Mucosa of stomach (tissue), 1 donor: ENCODE measurements around the gene IL1B.

Source experiments
- H3K27me3 ChIP-seq: one replicate; pipeline ENCODE4 v1.7.0; 2013; ENCODE audit warnings: mild to moderate bottlenecking, low read length; ENCODE audit not compliant: control insufficient read depth, insufficient read depth
- H3K36me3 ChIP-seq: one replicate; pipeline ENCODE4 v1.7.0; 2013; ENCODE audit warnings: low read length; ENCODE audit not compliant: control insufficient read depth, insufficient read depth
- H3K4me1 ChIP-seq: one replicate; pipeline ENCODE4 v1.7.0; 2013; ENCODE audit warnings: mild to moderate bottlenecking, low read length; ENCODE audit not compliant: control insufficient read depth, insufficient read depth
- H3K4me3 ChIP-seq: one replicate; pipeline ENCODE4 v1.7.0; 2013; ENCODE audit warnings: low read length
- H3K9ac ChIP-seq: one replicate; pipeline ENCODE4 v1.7.0; 2013; ENCODE audit warnings: mild to moderate bottlenecking, low read length, moderate library complexity
- H3K9me3 ChIP-seq: one replicate; pipeline ENCODE4 v1.7.0; 2013; ENCODE audit warnings: mild to moderate bottlenecking, low read length, moderate library complexity; ENCODE audit not compliant: control insufficient read depth
- donor health status: Pancreatic carcinoma.

The IL1B gene

GRCh38 chr2:112836695-112837117, at the start of gene IL1B:
TSS of gene IL1B (minus strand) at chr2:112836779. CDS start at chr2:112836229, 550 bp downstream.
- Histone ChIP-seq H3K4me3 (no peak within 1 kb of the TSS), H3K27me3 (no peaks in the 10 kb centered on the region), H3K36me3 (no peaks in the 10 kb centered on the region), H3K9me3 (no peaks in the 10 kb centered on the region), H3K4me1 (peaks cover 26% of the 10 kb centered on the region), H3K9ac (no peak within 1 kb of the TSS)

DNA sequence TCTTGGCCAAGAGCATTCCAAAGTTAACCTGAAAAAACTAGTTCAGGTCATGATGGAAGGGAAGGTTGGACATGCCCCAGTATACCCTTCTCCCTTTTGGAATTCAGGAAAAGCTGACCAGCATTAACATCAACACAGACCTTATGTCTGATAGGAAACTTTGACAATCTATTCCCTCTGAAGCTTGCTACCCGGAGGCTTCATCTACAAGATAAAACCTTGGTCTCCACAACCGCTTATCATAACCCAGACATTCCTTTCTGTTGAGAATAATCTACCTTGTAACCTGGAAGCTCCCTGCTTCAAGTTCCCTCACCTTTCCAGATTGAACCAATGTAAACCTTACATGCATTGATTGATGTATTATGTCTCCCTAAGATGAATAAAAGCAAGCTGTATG, 49.7 kb upstream of the IL1B start:
- H3K9ac ChIP-seq, result no peak overlapping the region
- no peaks in the 10 kb centered on the region for H3K9me3 ChIP-seq
- no peak overlapping the region for H3K4me3 ChIP-seq
- H3K36me3 ChIP-seq, result no peaks in the 10 kb centered on the region
- H3K4me1 ChIP-seq, result no peaks in the 10 kb centered on the region
- no peaks in the 10 kb centered on the region for H3K27me3 ChIP-seq

GRCh38 chr2:112885506-112885902, 48.9 kb upstream of the IL1B start:
- no peak overlapping the region for H3K9ac ChIP-seq
- H3K9me3 ChIP-seq, result no peaks in the 10 kb centered on the region
- no peaks in the 10 kb centered on the region for H3K27me3 ChIP-seq
- H3K36me3 ChIP-seq, result no peaks in the 10 kb centered on the region
- H3K4me3 ChIP-seq, result no peak overlapping the region
- H3K4me1 ChIP-seq, result no peaks in the 10 kb centered on the region

DNA sequence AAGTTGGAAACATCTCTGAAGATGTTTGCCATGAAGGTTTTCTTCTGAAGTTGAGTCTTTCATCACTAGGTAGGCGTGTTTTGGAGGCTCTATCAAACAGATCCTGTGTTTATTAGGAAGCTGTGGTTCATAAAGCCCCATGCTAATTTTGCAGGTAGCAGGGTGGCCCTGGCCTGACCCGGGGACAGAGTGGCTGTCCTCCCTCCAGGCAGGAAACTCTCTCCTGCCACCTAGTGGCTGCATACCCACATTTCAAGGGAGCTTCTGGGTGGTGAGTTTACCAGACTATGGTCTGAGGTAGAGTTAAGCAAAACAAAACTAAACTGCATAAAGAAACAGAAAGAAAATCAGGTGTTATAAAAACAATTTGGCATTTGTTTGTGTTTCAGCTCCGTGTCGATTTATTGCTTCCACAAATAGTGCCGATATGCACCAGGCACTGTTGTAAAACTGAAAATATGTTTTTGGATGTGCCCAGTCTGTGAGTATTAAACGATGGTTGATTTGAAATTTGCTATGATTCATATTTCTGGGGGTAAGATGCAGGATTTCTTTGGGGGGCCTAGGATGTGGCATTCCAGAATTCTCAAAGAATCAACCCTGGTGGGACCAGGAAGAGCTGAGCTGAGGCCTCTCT, 48.4 kb upstream of the IL1B start:
- no peak overlapping the region for H3K9ac ChIP-seq

GRCh38 chr2:112883669-112884068, 47.1 kb upstream of the IL1B start:
- H3K4me1 ChIP-seq, result no peaks in the 10 kb centered on the region
- H3K4me3 ChIP-seq, result no peak overlapping the region
- H3K9ac ChIP-seq, result no peak overlapping the region
- H3K9me3 ChIP-seq, result no peaks in the 10 kb centered on the region
- H3K27me3 ChIP-seq, result no peaks in the 10 kb centered on the region
- no peaks in the 10 kb centered on the region for H3K36me3 ChIP-seq

More for the DNA sequence above, 48.4 kb upstream of the IL1B start:
- no peak overlapping the region for H3K4me3 ChIP-seq
- H3K27me3 ChIP-seq, result no peaks in the 10 kb centered on the region
- no peaks in the 10 kb centered on the region for H3K36me3 ChIP-seq
- no peaks in the 10 kb centered on the region for H3K9me3 ChIP-seq
- no peaks in the 10 kb centered on the region for H3K4me1 ChIP-seq

- H3K9ac ChIP-seq, result no peak overlapping the region
- H3K36me3 ChIP-seq, result no peaks in the 10 kb centered on the region
- no peak overlapping the region for H3K4me3 ChIP-seq
- no peaks in the 10 kb centered on the region for H3K27me3 ChIP-seq
- no peaks in the 10 kb centered on the region for H3K9me3 ChIP-seq
- no peaks in the 10 kb centered on the region for H3K4me1 ChIP-seq
Observed at GRCh38 chr2:112881217-112881985, 44.8 kb upstream of the IL1B start.

- no peaks in the 10 kb centered on the region for H3K9me3 ChIP-seq
- H3K36me3 ChIP-seq, result no peaks in the 10 kb centered on the region
- no peak overlapping the region for H3K4me3 ChIP-seq
- no peak overlapping the region for H3K9ac ChIP-seq
- H3K27me3 ChIP-seq, result no peaks in the 10 kb centered on the region
- H3K4me1 ChIP-seq, result no peaks in the 10 kb centered on the region
Observed at GRCh38 chr2:112880696-112881095, 44.1 kb upstream of the IL1B start.

- H3K9me3 ChIP-seq, result no peaks in the 10 kb centered on the region
- H3K36me3 ChIP-seq, result no peaks in the 10 kb centered on the region
- no peaks in the 10 kb centered on the region for H3K4me1 ChIP-seq
- H3K27me3 ChIP-seq, result no peaks in the 10 kb centered on the region
- H3K9ac ChIP-seq, result no peak overlapping the region
- H3K4me3 ChIP-seq, result no peak overlapping the region
Observed at GRCh38 chr2:112880091-112880531, 43.5 kb upstream of the IL1B start.

DNA sequence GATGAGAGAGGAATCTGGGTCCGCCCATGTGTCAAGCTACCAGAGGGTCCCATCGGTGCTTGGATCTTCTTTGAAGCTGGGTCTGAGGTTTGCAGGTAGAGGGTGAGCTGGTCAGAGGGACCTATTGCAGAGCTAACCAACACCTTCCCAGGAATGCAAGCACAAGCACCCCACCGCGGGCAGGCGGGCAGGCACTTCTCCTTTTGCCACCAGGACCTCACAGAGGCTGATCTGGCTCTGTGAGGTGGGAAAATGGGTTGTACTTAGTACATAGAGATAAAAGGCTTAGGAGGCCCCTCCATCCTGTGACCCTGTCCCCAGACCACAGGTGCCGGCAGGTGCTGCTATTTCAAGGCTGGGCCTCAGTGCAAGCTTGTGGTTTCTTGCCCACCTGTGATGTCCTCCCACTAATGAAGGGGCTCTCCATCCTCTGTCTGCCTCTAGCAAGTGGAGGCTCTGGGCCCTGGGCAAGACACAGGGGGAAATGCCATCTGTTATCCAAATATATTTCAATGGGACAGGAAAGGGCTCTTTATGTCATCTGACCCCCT, 43.0 kb upstream of the IL1B start:
- Histone ChIP-seq H3K27me3 (no peaks in the 10 kb centered on the region), H3K9ac (no peak overlapping the region), H3K9me3 (no peaks in the 10 kb centered on the region), H3K4me1 (no peaks in the 10 kb centered on the region), H3K36me3 (no peaks in the 10 kb centered on the region), H3K4me3 (no peak overlapping the region)

- Histone ChIP-seq H3K4me1 (no peaks in the 10 kb centered on the region), H3K4me3 (no peak overlapping the region), H3K9ac (no peak overlapping the region), H3K9me3 (no peaks in the 10 kb centered on the region), H3K27me3 (no peaks in the 10 kb centered on the region), H3K36me3 (no peaks in the 10 kb centered on the region)
Observed at GRCh38 chr2:112877423-112877822, 40.8 kb upstream of the IL1B start.

DNA sequence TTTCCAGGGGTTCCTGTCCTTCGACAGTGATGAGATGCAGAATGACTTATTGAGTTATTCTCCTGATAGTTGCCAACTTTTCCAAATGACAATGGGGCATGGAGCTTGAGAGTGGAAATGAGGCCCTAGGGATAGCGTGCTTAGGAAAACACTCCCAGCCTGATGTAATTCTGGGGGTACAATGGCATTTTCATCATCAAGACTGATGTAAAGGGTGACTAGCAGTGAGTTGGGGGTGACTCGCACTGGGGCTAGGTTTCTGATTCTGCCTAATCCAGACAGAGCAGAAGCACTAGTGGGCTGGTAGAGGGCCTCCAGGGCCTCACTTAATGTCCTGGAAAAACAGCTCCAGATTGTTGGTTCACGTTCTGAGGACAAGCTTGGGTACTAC, 40.4 kb upstream of the IL1B start:
- Histone ChIP-seq H3K9me3 (no peaks in the 10 kb centered on the region), H3K27me3 (no peaks in the 10 kb centered on the region), H3K36me3 (no peaks in the 10 kb centered on the region), H3K4me3 (no peak overlapping the region), H3K4me1 (peaks cover under 1% of the 10 kb centered on the region), H3K9ac (no peak overlapping the region)

DNA sequence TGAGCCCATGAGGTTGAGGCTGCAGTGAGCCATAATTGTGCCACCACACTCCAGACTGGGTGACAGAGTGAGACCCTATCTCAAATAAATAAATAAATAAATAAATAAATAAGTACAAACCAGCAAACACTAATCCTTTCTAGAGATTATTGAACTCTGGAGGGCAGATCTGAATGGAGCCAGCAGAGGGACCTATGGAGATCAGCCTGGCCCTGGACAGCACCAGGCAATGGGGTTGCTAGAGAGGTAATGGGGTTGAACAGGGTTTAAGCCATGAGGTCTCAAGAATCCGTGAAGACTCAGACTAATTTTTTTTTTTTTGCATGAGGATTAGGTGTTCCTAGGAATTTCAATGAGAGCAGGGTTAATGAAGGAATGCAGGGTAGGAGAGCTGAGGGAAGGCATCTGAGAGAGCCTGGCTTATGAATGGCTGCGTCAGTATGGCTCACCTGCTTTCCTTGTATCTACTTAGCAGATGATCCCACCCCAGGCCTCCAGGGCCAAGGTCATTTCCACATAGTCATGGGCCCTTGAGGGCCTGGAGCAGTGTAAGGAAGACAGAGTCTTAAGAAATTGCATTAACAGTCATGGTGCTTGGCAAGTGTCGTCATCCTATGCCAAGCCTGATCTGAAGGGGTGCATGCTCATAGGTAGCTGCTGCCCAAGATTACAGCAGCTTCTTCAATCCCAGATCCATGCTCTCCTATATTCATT, 39.8 kb upstream of the IL1B start:
- H3K4me3 ChIP-seq, result no peak overlapping the region
- no peaks in the 10 kb centered on the region for H3K27me3 ChIP-seq
- no peaks in the 10 kb centered on the region for H3K36me3 ChIP-seq
- H3K9me3 ChIP-seq, result no peaks in the 10 kb centered on the region
- H3K4me1 ChIP-seq, result peaks cover 6% of the 10 kb centered on the region
- no peak overlapping the region for H3K9ac ChIP-seq
